ENCODE data around the gene PGBD5.

DNA sequence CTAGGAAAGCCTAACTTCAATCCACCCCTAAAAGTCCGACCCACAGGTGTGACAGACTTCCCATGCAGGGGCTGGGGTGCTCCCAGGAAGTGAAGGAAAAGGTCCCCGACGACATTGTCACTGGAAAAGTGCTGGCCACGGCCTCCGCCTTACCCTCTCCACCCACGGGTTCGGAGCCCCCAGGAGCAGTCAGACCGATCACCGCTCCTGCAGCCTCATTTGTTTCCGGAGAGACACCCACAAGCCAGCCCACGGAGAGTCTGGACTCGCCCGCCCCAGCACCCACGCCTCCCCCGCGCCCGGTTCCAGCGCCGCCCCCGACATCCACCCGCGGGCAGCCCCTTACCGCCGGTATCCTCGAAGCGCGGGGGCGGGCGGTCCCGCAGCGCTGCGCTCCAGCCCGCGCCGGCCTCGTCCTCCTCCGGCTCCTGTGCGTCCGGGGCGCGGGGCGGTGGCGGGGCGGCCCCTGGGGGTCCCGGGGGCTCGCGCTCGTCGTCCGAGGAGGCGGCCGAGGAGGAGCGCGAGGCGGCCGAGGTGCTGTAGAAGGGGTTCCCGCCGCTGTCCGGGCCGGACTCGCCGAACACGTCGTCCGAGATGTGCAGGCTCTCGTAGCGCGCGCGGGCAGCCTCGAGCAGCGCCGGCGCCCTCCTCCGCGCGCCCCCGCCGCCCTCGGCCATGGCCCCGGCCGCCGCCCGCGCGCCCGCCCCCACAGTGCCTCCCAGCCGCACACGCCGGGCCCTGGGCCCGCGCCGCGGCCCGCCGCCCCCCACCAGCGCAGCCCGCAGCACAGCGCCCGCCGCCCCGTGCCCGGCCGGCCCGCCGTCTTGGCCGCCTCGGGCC is 660 bp downstream of the PGBD5 start:
- TF ChIP-seq, protein P1, sequence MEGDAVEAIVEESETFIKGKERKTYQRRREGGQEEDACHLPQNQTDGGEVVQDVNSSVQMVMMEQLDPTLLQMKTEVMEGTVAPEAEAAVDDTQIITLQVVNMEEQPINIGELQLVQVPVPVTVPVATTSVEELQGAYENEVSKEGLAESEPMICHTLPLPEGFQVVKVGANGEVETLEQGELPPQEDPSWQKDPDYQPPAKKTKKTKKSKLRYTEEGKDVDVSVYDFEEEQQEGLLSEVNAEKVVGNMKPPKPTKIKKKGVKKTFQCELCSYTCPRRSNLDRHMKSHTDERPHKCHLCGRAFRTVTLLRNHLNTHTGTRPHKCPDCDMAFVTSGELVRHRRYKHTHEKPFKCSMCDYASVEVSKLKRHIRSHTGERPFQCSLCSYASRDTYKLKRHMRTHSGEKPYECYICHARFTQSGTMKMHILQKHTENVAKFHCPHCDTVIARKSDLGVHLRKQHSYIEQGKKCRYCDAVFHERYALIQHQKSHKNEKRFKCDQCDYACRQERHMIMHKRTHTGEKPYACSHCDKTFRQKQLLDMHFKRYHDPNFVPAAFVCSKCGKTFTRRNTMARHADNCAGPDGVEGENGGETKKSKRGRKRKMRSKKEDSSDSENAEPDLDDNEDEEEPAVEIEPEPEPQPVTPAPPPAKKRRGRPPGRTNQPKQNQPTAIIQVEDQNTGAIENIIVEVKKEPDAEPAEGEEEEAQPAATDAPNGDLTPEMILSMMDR (IDR thresholded peaks at IDR 0.05; ENCODE audit: poor library complexity): no peak
- no peak for TF ChIP-seq EZH2phosphoT487 (IDR thresholded peaks at IDR 0.05; ENCODE audit: low read depth, severe bottlenecking, unreplicated experiment)
